ENCODE measurements around the gene PDE6D.

Gene PDE6D

GRCh38 chr2:231704017-231704416 is 77.1 kb downstream of the PDE6D start:
- H3K27ac Mint-ChIP-seq (ENCODE audit: low read depth) = no peak overlapping the region

GRCh38 chr2:231701456-231702373 is 79.4 kb downstream of the PDE6D start:
- no peaks in the 10 kb centered on the region for H3K27me3 Mint-ChIP-seq
- DNase-seq (ENCODE audit: low spot score in 2 of 2) (no peak), ATAC-seq (replicated peaks; ENCODE audit: extremely low read depth, poor library complexity, severe bottlenecking) (no peak)
- H3K4me3 Mint-ChIP-seq = no peak overlapping the region
- H3K27ac Mint-ChIP-seq (ENCODE audit: low read depth) = no peak overlapping the region
- peaks cover 6% of the 10 kb centered on the region for H3K4me1 Mint-ChIP-seq
- no peaks in the 10 kb centered on the region for H3K9me3 Mint-ChIP-seq
- H3K36me3 Mint-ChIP-seq (ENCODE audit: insufficient read depth) = peaks cover 6% of the 10 kb centered on the region

More at GRCh38 chr2:231704017-231704416, 77.1 kb downstream of the PDE6D start:
- ATAC-seq (replicated peaks; ENCODE audit: extremely low read depth, poor library complexity, severe bottlenecking) = no peak
- Mint-ChIP-seq H3K9me3 (no peaks in the 10 kb centered on the region), H3K4me1 (peaks cover 11% of the 10 kb centered on the region), H3K4me3 (peak overlapping the region; percentile 40), H3K27me3 (no peaks in the 10 kb centered on the region), H3K36me3 (ENCODE audit: insufficient read depth) (peaks cover 25% of the 10 kb centered on the region)
- no peak for DNase-seq (ENCODE audit: low spot score in 2 of 2)

- H3K9me3 Mint-ChIP-seq = no peaks in the 10 kb centered on the region
- no peaks in the 10 kb centered on the region for H3K36me3 Mint-ChIP-seq (ENCODE audit: insufficient read depth)
- DNase-seq (ENCODE audit: low spot score in 2 of 2) (no peak), ATAC-seq (replicated peaks; ENCODE audit: extremely low read depth, poor library complexity, severe bottlenecking) (no peak)
- no peaks in the 10 kb centered on the region for H3K27me3 Mint-ChIP-seq
- H3K4me3 Mint-ChIP-seq = no peak overlapping the region
- H3K27ac Mint-ChIP-seq (ENCODE audit: low read depth) = no peak overlapping the region
- no peaks in the 10 kb centered on the region for H3K4me1 Mint-ChIP-seq
These were observed 82.1 kb downstream of the PDE6D start for GRCh38 chr2:231699006-231699405.

- H3K36me3 Mint-ChIP-seq (ENCODE audit: insufficient read depth) = no peaks in the 10 kb centered on the region
- no peaks in the 10 kb centered on the region for H3K9me3 Mint-ChIP-seq
- no peak overlapping the region for H3K4me3 Mint-ChIP-seq
- H3K4me1 Mint-ChIP-seq = no peaks in the 10 kb centered on the region
- DNase-seq (ENCODE audit: low spot score in 2 of 2) (no peak), ATAC-seq (replicated peaks; ENCODE audit: extremely low read depth, poor library complexity, severe bottlenecking) (no peak)
- no peak overlapping the region for H3K27ac Mint-ChIP-seq (ENCODE audit: low read depth)
- no peaks in the 10 kb centered on the region for H3K27me3 Mint-ChIP-seq
These were observed 85.1 kb downstream of the PDE6D start for GRCh38 chr2:231696004-231696367.

- Mint-ChIP-seq H3K27ac (ENCODE audit: low read depth) (no peak overlapping the region), H3K36me3 (ENCODE audit: insufficient read depth) (peaks cover 3% of the 10 kb centered on the region)
These were observed 87.1 kb downstream of the PDE6D start for GRCh38 chr2:231693956-231694355.

GRCh38 chr2:231692847-231693246 is 88.2 kb downstream of the PDE6D start:
- Mint-ChIP-seq H3K4me1 (no peaks in the 10 kb centered on the region), H3K9me3 (no peaks in the 10 kb centered on the region), H3K4me3 (no peak overlapping the region), H3K27ac (ENCODE audit: low read depth) (no peak overlapping the region), H3K36me3 (ENCODE audit: insufficient read depth) (peaks cover 3% of the 10 kb centered on the region), H3K27me3 (no peaks in the 10 kb centered on the region)
- DNase-seq (ENCODE audit: low spot score in 2 of 2) (no peak), ATAC-seq (replicated peaks; ENCODE audit: extremely low read depth, poor library complexity, severe bottlenecking) (no peak)

More at GRCh38 chr2:231693956-231694355, 87.1 kb downstream of the PDE6D start:
- no peaks in the 10 kb centered on the region for H3K4me1 Mint-ChIP-seq
- ATAC-seq (replicated peaks; ENCODE audit: extremely low read depth, poor library complexity, severe bottlenecking) (no peak), DNase-seq (ENCODE audit: low spot score in 2 of 2) (no peak)
- no peak overlapping the region for H3K4me3 Mint-ChIP-seq
- H3K27me3 Mint-ChIP-seq = no peaks in the 10 kb centered on the region
- H3K9me3 Mint-ChIP-seq = no peaks in the 10 kb centered on the region

- Mint-ChIP-seq H3K4me1 (peaks cover 5% of the 10 kb centered on the region), H3K27ac (ENCODE audit: low read depth) (no peak overlapping the region), H3K27me3 (no peaks in the 10 kb centered on the region), H3K4me3 (no peak overlapping the region), H3K9me3 (no peaks in the 10 kb centered on the region), H3K36me3 (ENCODE audit: insufficient read depth) (peaks cover 3% of the 10 kb centered on the region)
- DNase-seq (ENCODE audit: low spot score in 2 of 2) (no peak), ATAC-seq (replicated peaks; ENCODE audit: extremely low read depth, poor library complexity, severe bottlenecking) (no peak)
These were observed 89.8 kb downstream of the PDE6D start for GRCh38 chr2:231691251-231691772.

GRCh38 chr2:231689124-231689893 is 91.8 kb downstream of the PDE6D start:
- Mint-ChIP-seq H3K27me3 (no peaks in the 10 kb centered on the region), H3K4me1 (peaks cover 5% of the 10 kb centered on the region), H3K9me3 (no peaks in the 10 kb centered on the region), H3K4me3 (no peak overlapping the region), H3K36me3 (ENCODE audit: insufficient read depth) (peaks cover 3% of the 10 kb centered on the region), H3K27ac (ENCODE audit: low read depth) (no peak overlapping the region)
- DNase-seq (ENCODE audit: low spot score in 2 of 2) (no peak), ATAC-seq (replicated peaks; ENCODE audit: extremely low read depth, poor library complexity, severe bottlenecking) (no peak)

- Mint-ChIP-seq H3K27me3 (no peaks in the 10 kb centered on the region), H3K36me3 (ENCODE audit: insufficient read depth) (peaks cover 3% of the 10 kb centered on the region), H3K27ac (ENCODE audit: low read depth) (no peak overlapping the region), H3K4me3 (no peak overlapping the region), H3K9me3 (no peaks in the 10 kb centered on the region), H3K4me1 (peaks cover 5% of the 10 kb centered on the region)
- DNase-seq (ENCODE audit: low spot score in 2 of 2) (no peak), ATAC-seq (replicated peaks; ENCODE audit: extremely low read depth, poor library complexity, severe bottlenecking) (no peak)
These were observed 92.4 kb downstream of the PDE6D start for GRCh38 chr2:231688719-231689118.

GRCh38 chr2:231687961-231688360 is 93.1 kb downstream of the PDE6D start:
- ATAC-seq (replicated peaks; ENCODE audit: extremely low read depth, poor library complexity, severe bottlenecking) = no peak
- H3K27me3 Mint-ChIP-seq = no peaks in the 10 kb centered on the region
- peaks cover 3% of the 10 kb centered on the region for H3K36me3 Mint-ChIP-seq (ENCODE audit: insufficient read depth)
- H3K27ac Mint-ChIP-seq (ENCODE audit: low read depth) = no peak overlapping the region
- H3K9me3 Mint-ChIP-seq = no peaks in the 10 kb centered on the region
- H3K4me3 Mint-ChIP-seq = no peak overlapping the region
- DNase-seq (ENCODE audit: low spot score in 2 of 2) = no peak
- H3K4me1 Mint-ChIP-seq = peaks cover 5% of the 10 kb centered on the region

GRCh38 chr2:231687133-231687852 is 93.8 kb downstream of the PDE6D start:
- Mint-ChIP-seq H3K9me3 (no peaks in the 10 kb centered on the region), H3K36me3 (ENCODE audit: insufficient read depth) (peaks cover 3% of the 10 kb centered on the region), H3K4me1 (peaks cover 5% of the 10 kb centered on the region), H3K27me3 (peaks cover 7% of the 10 kb centered on the region), H3K4me3 (no peak overlapping the region), H3K27ac (ENCODE audit: low read depth) (no peak overlapping the region)
- peak; percentile 72 for ATAC-seq (replicated peaks; ENCODE audit: extremely low read depth, poor library complexity, severe bottlenecking)
- DNase-seq (ENCODE audit: low spot score in 2 of 2) = peak; percentile 37 to 46
